Measurements from ENCODE around the gene ISLR.

- TF ChIP-seq CTCF (IDR thresholded peaks at IDR 0.05 in 2 of 3, conservative IDR thresholded peaks at IDR 0.05 in 1 of 3; ENCODE audit: borderline replicate concordance in 1 of 3, insufficient read depth in 1 of 3, low read depth in 2 of 3, low read length in 2 of 3), result no peak
- TF ChIP-seq SP1 (IDR thresholded peaks at IDR 0.05; ENCODE audit: low read depth), result no peak
- no peak for TF ChIP-seq MAX (IDR thresholded peaks at IDR 0.05)
- no peak for TF ChIP-seq RAD21 (IDR thresholded peaks at IDR 0.05; ENCODE audit: low read depth)
- TF ChIP-seq POLR2AphosphoS5 (IDR thresholded peaks at IDR 0.05; ENCODE audit: low read depth, low read length), result no peak
- no peak for TF ChIP-seq YY1 (IDR thresholded peaks at IDR 0.05; ENCODE audit: extremely low read depth, insufficient replicate concordance, low read depth, low read length)
- no peak for TF ChIP-seq POLR2A (IDR thresholded peaks at IDR 0.05; ENCODE audit: borderline replicate concordance, extremely low read depth, insufficient read depth, insufficient read length)
- no peak for TF ChIP-seq CEBPB (IDR thresholded peaks at IDR 0.05; ENCODE audit: low read depth)
- TF ChIP-seq EZH2 (IDR thresholded peaks at IDR 0.05), result no peak
These were observed at the start of gene ISLR for GRCh38 chr15:74173380-74174218.

All from HCT116 (cell line).